HepG2 (cell line): Measurements from ENCODE around the gene CHCHD5. TPM values are rescaled to one million over a fixed set of nuclear protein-coding genes. Genes with fewer than 3 reads are reported as not detected.

ENCODE experiments used
- ASH2L ChIP-seq: fragments of 300-600, 200-600 bp; sonication (generic); IDR thresholded peaks from 2 replicates; pipeline ENCODE4 v1.7.0; 2017; ENCODE audit warnings: low read depth, mild to moderate bottlenecking, moderate library complexity, mixed read lengths, low read length; ENCODE audit not compliant: insufficient read length
- EEA1 ChIP-seq: sonication (generic); formaldehyde crosslinking; IDR thresholded peaks from 2 replicates; pipeline ENCODE4 v1.5.1; 2020; ENCODE audit warnings: mild to moderate bottlenecking, missing genetic modification reagents, borderline replicate concordance
- GTF2F1 ChIP-seq: fragments of 150-350 bp; IDR thresholded peaks from 2 replicates; pipeline ENCODE4 v1.6.1; 2014; ENCODE audit warnings: low read length
- ZBTB40 ChIP-seq, 2 experiments: fragments of 450-650 bp in 1 of 2; sonication (generic) in 1 of 2; formaldehyde crosslinking in 1 of 2; IDR thresholded peaks; 2 replicates each; pipeline versions ENCODE4 v1.6.1 to v1.8.0; 2016 to 2022; ENCODE audit warnings: antibody characterized with exemption in 1 of 2, mild to moderate bottlenecking in 1 of 2, missing genetic modification reagents in 1 of 2
- ZNF142 ChIP-seq: sonication (generic); formaldehyde crosslinking; IDR thresholded peaks from 2 replicates; pipeline ENCODE4 v1.4.0; 2020; ENCODE audit warnings: missing genetic modification reagents
- ZNF18 ChIP-seq: sonication (generic); formaldehyde crosslinking; IDR thresholded peaks from 2 replicates; pipeline ENCODE4 v1.8.0; 2022; ENCODE audit warnings: mild to moderate bottlenecking, missing genetic modification reagents; ENCODE audit not compliant: insufficient replicate concordance
- ZNF576 ChIP-seq: sonication (generic); formaldehyde crosslinking; IDR thresholded peaks from 2 replicates; pipeline ENCODE4 v1.4.0; 2020; ENCODE audit warnings: mild to moderate bottlenecking, missing genetic modification reagents
- polyA plus RNA-seq, 8 experiments: library from polyadenylated mRNA; depleted of rRNA in 3 of 8; stranded (reverse) in 7 of 8; unstranded in 1 of 8; fragments of >200 nt; fragmentation: Illumina TruSeq in 4 of 8; extraction: Trizol in 4 of 8; gene quantifications; 2 replicates each; pipeline versions ENCODE4 v1.2.1 to v1.2.3, GENCODE V29; 2011 to 2016; ENCODE audit warnings: low read depth in 4 of 8, missing spikeins in 1 of 8, mixed read lengths in 1 of 8; ENCODE audit not compliant: insufficient read depth in 1 of 8
- total RNA-seq, 5 experiments: library from RNA; depleted of rRNA; stranded (reverse); fragments of >200 nt; fragmentation: Illumina TruSeq; extraction: Trizol; gene quantifications; 2 replicates each; pipeline ENCODE4 v1.2.3, GENCODE V29; 2016; ENCODE audit warnings: low read depth in 1 of 5
- TF ChIP-seq, protein P1 (sequence below): sonication (generic); formaldehyde crosslinking; IDR thresholded peaks from 2 replicates; pipeline ENCODE4 v1.8.1; 2023; ENCODE audit warnings: mild to moderate bottlenecking, missing genetic modification reagents

The CHCHD5 gene
- total and polyA plus RNA-seq, 2 of the 13 experiments (the other 11 are each of a cell fraction or from before 2014, with no cell fraction given): 19.0 to 23.9 TPM

DNA sequence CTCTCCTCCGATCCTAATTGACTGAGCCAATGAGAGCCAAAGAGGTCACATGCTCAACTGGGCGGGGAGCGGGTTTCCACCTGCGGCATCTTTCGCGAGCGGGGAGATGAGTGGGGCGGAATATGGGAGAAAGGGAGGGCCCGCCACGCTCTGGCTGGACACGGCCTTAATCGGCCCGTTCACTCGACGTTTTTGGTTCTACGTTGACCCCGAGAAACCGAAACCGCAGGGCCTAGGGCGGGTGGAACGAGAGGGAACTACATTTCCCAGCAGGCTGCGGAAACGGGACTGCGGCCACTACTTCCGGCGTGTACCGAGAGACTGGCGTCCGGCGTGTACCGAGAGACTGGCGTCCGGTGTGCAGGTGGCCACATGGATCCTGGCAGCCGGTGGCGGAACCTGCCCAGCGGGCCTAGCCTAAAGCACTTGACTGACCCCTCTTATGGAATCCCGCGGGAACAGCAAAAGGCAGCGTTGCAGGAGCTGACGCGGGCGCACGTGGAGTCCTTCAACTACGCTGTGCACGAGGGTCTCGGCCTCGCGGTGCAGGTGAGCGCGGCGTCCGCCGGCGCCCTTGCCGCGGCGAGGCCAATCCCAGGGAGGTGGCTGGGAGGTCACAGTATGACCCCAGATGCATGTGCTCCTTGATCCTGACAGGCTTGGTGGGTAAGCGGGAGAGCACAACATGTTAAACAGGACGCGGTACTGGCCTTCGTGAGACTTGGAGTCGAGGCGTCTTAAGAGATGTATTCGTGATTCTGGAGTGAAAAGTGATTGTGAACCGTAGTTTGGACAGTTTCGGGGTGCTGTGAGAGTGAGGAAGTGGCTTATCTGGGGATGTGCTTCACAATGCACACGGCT lies 42.1 kb upstream of the CHCHD5 start, which contains the start of gene POLR1B (continued):
- peak; percentile 98 for TF ChIP-seq EEA1 (CRISPR knock-in tag)
- TF ChIP-seq GTF2F1: no peak; the same call in 1 of the 2 replicates
- peak; percentile 94 for TF ChIP-seq ZNF576 (CRISPR knock-in tag)
- peak; percentile 100 for TF ChIP-seq ASH2L
- TF ChIP-seq ZNF142: peak; percentile 82; the same call in 1 of the 2 replicates
- peak; percentile 96 for TF ChIP-seq ZNF18
- peak; percentile 77 for TF ChIP-seq ZBTB40 (IDR thresholded peaks at IDR 0.05)
- TF ChIP-seq ZBTB40 (CRISPR knock-in tag; IDR thresholded peaks at IDR 0.05): peak; percentile 95
- TF ChIP-seq, protein P1, sequence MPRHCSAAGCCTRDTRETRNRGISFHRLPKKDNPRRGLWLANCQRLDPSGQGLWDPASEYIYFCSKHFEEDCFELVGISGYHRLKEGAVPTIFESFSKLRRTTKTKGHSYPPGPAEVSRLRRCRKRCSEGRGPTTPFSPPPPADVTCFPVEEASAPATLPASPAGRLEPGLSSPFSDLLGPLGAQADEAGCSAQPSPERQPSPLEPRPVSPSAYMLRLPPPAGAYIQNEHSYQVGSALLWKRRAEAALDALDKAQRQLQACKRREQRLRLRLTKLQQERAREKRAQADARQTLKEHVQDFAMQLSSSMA (CRISPR knock-in tag): peak; percentile 95
